ENCODE data around the gene FRRS1L.

Gene FRRS1L

GRCh38 chr9:109176386-109176785, 9.3 kb upstream of the FRRS1L start:
- DNase-seq = no peak

GRCh38 chr9:109172935-109173334, 5.9 kb upstream of the FRRS1L start:
- DNase-seq = no peak

- no peak for DNase-seq
Measured at GRCh38 chr9:109171926-109172325, 4.9 kb upstream of the FRRS1L start.

GRCh38 chr9:109168170-109168569, 1.1 kb upstream of the FRRS1L start:
- DNase-seq = no peak

- DNase-seq = no peak
Measured at GRCh38 chr9:109167716-109168115, 667 bp upstream of the FRRS1L start.

DNA sequence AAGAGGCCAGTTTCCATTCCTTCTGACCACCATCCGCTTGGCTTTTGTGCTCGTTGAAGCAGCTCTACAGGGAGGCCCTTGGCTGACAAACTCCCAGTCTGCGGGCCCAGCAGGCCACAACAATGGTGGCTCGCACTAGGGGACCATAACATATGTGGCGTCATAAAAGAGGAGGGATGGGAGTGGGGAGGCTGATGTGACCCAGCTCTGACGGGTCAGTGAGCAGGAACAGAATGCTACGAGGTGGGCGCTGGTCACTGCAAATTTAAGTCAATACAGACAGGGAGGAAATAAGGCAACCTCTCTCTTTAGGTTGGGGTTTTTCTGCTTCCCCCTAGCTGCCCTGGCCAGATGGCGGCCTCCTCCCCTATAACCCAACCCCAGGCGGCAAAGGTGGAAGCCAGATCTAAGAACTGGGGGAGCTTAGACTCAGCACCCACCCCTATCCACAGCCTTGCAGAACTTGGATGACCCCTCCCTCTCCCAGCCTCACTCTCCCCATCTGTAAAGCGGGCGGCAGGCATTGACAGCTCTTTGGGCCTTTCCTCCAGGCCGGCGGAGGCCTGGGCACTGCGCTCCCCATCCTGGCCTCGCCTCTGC, 778 bp downstream of the FRRS1L start:
- DNase-seq = no peak

- DNase-seq = peak; percentile 29
Measured at GRCh38 chr9:109164042-109164441, 3.0 kb downstream of the FRRS1L start.

DNA sequence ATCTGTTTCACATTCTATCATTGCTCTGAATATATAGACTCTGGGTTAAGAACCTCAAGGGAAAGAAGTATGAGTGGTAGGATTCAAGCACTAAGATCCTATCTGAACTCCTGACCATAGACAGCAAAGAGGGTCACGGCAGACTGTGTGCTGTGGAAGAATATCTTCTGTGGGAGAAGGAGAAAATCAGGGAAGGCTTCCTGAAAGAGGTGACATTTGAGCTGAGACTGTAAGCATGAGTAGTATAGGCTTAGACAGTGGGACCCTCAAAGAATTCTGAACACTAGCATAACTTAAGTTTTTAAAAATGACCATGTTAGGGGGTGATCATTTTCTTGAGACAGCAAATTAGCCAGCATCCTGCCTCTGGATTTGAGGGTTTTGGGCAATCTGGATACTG, 3.9 kb downstream of the FRRS1L start:
- DNase-seq = no peak

- DNase-seq = no peak
Measured at GRCh38 chr9:109162677-109163076, 4.4 kb downstream of the FRRS1L start.

GRCh38 chr9:109161471-109161870, 5.6 kb downstream of the FRRS1L start:
- no peak for DNase-seq

- DNase-seq = no peak
Measured at GRCh38 chr9:109159583-109159982, 7.5 kb downstream of the FRRS1L start.

GRCh38 chr9:109158651-109159050, 8.4 kb downstream of the FRRS1L start:
- DNase-seq = no peak

GRCh38 chr9:109156708-109157107, 10.3 kb downstream of the FRRS1L start:
- DNase-seq = peak; percentile 37

DNA sequence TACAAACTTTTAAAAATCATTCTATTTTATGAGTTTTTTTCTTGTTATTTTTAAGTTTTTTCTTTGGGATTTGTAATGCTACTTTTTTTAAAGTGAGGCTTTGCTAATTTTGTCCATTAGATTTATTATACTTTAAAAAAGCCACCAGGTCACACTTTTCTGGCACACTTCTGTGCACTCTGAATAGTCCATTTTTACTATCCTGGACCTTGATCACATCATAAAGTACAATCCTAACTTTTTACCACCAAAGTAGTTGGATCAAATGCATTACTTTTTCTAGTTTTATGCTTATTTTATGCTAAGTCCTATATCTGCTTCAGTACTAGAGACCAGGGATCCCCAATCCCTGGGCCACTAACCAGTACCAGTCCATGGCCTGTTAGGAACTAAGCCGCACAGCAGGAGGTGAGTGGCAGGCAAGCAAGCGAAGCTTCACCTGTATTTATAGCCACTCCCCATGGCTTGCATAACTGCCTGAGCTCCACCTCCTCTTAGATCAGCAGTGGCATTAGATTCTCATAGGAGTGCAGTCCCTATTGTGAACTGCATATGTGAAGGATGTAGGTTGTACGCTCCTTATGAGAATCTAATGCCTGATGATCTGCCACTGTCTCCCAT, 16.0 kb downstream of the FRRS1L start:
- DNase-seq = no peak

DNA sequence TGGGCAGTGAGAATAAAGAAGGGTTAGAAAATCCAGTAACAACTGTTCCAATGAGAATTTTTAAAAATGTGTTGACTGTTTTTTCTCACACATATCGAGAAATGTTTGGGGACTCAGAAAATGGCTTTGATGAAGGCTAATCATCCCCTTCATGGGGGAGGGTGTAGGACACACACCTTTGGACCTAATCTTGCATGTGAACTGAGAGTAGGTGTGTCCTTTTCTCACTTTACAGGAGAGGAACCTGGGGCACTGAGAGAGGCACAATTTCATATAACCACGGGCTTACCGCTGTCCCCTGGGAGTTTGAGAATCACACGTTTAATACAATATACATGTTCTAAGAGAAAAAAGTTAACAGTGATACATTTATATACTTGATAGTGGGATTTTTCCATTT, 17.3 kb downstream of the FRRS1L start:
- DNase-seq = no peak

- no peak for DNase-seq
Measured at GRCh38 chr9:109149089-109149488, 18.0 kb downstream of the FRRS1L start.

- no peak for DNase-seq
Measured at GRCh38 chr9:109145051-109145450, 22.0 kb downstream of the FRRS1L start.

- DNase-seq = peak; percentile 93
Measured at GRCh38 chr9:109143881-109144562, 23.0 kb downstream of the FRRS1L start.

- DNase-seq = no peak
Measured at GRCh38 chr9:109141375-109141774, 25.7 kb downstream of the FRRS1L start.

- no peak for DNase-seq
Measured at GRCh38 chr9:109139851-109140250, 27.2 kb downstream of the FRRS1L start.

- DNase-seq = no peak
Measured at GRCh38 chr9:109138421-109138820, 28.6 kb downstream of the FRRS1L start.

DNA sequence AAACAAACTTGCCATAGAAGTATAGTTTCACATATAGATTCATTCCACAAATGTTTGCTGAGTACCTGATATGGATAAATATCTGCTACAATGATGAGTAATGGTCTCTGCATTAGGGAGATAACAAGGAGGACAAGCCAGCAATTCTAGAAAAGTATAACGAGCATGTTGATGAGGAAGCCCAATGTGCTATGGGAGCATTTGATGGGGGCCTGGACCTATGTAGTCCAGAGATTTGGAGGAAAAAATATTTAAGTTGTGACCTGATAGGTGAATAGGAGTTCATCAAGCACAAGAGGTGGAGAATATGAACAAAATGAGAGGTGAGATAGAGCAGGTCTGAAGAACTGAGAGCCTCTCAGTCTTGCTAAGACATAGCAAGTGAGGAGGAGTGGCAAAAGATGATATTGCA, 32.9 kb downstream of the FRRS1L start:
- peak; percentile 86 for DNase-seq

GRCh38 chr9:109133533-109133932, 33.5 kb downstream of the FRRS1L start:
- no peak for DNase-seq

GRCh38 chr9:109132567-109133021, 34.5 kb downstream of the FRRS1L start:
- peak; percentile 92 for DNase-seq

All from OCI-M1 (cell line).